DMS53 (cell line): ENCODE measurements around the gene KMT2E.
A peak's percentile ranks its signal among the peaks of the same experiment; 100 is the strongest.
"Not testable (repeated sequence)": the region's sequence is repeated elsewhere in the genome, so short reads cannot be mapped to it uniquely, and the experiment has no call there.

Experiments
- DNase-seq: peaks from one replicate; lab custom pipeline; 2025; lab: John Stamatoyannopoulos, UW

KMT2E gene

GRCh38 chr7:104983578-104984539, 30.1 kb upstream of the KMT2E start:
- DNase-seq, result peak; percentile 97

GRCh38 chr7:104984585-104985258, 29.3 kb upstream of the KMT2E start:
- DNase-seq, result peak; percentile 60

GRCh38 chr7:104985259-104985617, 28.8 kb upstream of the KMT2E start:
- peak; percentile 44 for DNase-seq

DNA sequence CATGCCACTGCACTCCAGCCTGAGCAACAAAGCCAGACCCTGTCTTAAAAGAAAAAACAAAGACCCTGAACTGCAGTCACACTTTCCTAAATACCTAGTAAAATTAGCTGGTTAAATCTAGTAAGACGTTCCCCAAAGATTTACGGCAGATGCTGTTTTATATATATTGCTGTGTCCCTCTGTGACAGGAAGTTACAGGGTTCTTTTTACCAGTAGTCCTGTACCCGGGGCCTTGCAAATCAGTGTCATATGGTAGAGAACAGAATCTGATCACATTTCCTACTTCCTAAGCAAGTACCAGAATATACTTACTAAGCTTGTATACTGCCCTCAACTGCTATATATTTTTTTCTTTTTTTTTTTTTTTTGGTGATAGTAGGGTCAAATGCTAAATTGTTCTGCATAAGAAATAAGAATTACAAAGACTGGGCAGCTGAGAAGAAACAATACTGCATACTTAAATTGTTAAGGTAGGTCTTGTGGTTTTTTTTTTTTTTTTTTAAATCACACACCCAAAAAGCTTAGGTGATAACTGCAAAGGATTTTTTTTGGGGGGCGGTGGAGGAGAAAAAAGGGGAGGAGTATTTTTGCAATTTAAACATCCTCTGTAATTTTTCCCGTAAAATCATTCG, 27.3 kb upstream of the KMT2E start:
- peak; percentile 17 for DNase-seq

- not testable (repeated sequence) for DNase-seq
Observed at GRCh38 chr7:104987403-104987802, 26.6 kb upstream of the KMT2E start.

DNA sequence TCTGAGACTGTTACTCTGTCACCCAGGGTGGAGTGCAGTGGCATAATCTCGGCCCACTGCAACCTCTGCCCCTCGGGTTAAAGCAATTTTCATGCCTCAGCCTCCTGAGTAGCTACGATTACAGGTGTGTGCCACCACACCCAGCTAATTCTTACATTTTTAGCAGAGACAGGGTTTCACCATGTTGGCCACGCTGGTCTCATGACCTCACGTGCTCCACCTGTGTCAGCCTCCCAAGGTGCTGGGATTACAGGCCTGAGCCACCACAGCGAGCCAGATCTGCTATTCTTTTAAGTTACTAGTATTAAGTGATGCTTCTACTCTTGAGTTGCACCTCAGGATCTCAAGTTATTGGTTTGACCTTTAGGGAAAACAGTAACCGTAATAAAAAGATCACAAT, 23.0 kb upstream of the KMT2E start:
- no peak for DNase-seq

GRCh38 chr7:104992306-104992705, 21.7 kb upstream of the KMT2E start:
- DNase-seq, result no peak

GRCh38 chr7:104993217-104993862, 20.7 kb upstream of the KMT2E start:
- no peak for DNase-seq

DNA sequence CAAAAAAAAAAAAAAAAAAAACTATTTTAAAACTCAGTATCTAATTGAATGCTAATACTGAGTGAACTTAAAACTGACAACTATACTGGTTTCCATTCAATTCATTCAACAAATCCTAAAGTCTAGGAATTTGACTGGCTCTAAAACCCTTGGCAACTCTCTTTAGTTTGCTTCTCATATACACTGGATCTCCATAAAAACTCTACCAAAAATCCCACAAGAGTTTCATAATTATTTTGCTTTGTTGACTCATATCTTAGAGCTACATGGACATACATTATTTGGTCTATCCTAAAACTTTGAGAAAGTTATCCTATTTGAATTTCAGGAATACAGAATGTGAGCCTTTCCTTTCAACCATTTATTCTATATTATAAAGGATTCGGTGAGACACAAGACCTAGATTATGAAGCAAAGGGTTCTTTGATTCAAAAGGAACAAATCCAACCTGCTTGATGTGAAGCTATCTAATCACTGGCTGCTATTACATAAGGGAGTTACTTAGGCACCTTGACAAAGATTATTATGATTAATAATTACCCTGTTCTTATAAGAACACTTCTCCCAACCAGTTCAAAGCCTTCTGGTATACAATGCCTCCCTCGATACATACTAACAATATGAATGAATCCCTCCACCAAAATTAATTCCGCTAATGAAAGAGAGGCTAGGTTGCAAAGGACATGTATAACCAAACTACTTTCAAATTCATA, 15.8 kb upstream of the KMT2E start:
- DNase-seq, result no peak

DNA sequence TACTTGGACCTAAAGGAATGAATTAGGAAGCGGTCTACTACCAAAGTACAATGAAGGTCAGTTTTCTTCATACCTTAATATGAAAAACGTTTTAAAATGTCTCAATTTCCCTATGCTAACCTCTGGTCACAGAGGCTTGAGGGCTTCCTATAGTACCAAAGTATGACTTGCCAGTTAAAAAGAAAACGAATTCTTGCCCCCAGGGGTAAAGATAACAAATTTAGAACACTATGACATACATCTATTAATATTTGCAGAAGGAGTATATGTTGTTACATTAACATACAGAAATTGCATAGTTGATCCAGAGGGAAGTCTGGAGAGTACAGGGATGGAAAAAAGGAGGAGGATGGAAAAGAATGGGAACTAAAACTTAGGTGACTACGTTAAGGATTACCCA, 13.8 kb upstream of the KMT2E start:
- DNase-seq, result no peak

DNA sequence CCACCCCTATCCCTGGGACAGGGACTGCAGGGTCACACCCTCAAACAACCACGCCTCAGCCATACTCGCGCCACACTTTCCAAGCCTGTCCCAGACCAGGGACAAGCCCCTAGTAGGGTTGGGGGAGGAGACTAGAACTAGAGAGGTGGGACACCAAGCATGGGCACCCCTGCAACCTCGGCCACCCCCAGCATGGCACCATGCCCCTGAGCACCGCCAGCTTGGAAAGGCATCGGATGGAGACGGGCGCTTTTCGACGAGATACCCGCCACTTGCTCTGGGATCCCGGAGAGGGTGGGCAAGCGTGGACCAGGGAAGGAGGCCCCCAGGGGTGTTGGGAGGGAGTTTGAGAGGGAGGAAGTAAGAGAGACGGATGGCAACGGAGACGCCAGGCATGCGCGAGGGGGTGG, 13.1 kb upstream of the KMT2E start:
- DNase-seq, result no peak

DNA sequence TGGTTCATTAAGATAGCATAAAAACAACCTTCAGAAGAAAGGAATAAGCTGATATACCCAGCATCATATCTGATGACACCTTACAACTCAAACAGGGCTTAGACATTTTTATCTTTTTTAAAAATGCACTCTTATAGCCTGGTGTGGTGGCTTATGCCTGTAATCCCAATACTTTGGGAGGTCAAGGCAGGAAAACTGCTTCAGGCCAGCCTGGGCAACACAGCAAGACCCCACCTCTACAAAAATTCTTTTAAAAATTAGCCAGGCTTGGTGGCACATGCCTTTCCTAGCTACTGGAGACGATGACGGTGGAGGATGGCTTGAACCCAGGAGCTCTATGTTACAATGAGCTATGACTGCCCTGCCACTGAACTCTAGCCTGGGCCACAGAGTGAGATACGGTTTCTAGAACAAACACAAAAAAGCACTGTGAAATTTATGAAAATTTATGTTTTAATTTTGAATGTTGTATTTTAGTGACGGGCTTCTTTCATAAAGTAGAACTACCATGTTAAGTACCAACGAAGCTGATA, 12.3 kb upstream of the KMT2E start:
- no peak for DNase-seq

- DNase-seq, result peak; percentile 32
Observed at GRCh38 chr7:105003275-105003674, 10.7 kb upstream of the KMT2E start.

- DNase-seq, result no peak
Observed at GRCh38 chr7:105003872-105004510, 10.0 kb upstream of the KMT2E start.

DNA sequence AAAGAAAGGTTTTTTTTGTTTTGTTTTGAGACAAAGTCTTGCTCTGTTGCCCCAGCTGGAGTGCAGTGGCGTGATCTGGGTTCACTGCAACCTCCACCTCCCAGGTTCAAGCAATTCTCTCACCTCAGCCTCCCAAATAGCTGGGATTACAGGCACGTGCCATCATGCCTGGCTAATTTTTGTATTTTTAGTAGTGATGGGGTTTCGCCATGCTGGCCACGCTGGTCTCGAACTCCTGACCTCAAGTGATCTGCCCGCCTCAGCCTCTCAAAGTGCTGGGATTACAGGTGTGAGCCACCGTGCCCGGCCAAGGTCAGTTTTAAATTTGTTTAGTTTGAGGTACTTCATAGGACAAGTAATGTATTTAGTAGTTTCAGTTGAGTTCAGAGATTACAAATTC, 9.0 kb upstream of the KMT2E start:
- DNase-seq, result not testable (repeated sequence)

DNA sequence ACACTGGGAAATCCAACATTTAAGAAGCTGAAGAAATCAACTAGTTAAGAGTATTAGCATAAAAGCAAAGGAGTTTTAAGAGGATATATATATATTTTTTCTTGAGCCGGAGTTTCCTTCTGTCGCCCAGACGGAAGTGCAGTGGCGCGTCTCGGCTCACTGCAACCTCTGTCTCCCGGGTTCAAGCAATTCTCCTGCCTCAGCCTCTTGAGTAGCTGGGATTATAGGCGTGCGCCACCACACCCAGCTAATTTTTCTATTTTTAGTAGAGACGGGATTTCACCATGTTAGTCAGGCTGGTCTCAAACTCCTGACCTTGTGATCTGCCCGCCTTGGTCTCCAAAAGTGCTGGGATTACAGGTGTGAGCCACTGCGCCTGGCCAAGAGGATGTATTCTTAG, 8.5 kb upstream of the KMT2E start:
- DNase-seq, result not testable (repeated sequence)

GRCh38 chr7:105006367-105007136, 7.5 kb upstream of the KMT2E start:
- DNase-seq, result peak; percentile 50

DNA sequence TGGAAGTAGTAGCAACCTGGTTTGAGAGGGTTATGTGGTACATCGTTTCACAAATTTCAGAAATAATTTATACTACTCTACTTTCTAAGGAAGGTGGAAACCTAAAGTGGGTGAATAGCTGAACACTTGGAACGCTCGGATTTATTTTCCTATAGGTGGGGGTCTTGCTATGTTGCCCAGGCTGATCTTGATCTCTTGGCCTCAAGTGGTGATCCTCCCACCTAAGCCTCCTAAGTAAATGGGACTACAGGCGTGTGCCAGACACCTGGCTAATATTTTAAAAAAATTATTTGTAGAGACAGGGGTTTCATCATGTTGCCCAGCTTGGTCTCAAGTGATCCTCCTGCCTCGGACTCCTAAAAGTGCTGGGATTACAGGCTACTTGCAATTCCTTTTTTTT, 6.7 kb upstream of the KMT2E start:
- DNase-seq, result no peak

DNA sequence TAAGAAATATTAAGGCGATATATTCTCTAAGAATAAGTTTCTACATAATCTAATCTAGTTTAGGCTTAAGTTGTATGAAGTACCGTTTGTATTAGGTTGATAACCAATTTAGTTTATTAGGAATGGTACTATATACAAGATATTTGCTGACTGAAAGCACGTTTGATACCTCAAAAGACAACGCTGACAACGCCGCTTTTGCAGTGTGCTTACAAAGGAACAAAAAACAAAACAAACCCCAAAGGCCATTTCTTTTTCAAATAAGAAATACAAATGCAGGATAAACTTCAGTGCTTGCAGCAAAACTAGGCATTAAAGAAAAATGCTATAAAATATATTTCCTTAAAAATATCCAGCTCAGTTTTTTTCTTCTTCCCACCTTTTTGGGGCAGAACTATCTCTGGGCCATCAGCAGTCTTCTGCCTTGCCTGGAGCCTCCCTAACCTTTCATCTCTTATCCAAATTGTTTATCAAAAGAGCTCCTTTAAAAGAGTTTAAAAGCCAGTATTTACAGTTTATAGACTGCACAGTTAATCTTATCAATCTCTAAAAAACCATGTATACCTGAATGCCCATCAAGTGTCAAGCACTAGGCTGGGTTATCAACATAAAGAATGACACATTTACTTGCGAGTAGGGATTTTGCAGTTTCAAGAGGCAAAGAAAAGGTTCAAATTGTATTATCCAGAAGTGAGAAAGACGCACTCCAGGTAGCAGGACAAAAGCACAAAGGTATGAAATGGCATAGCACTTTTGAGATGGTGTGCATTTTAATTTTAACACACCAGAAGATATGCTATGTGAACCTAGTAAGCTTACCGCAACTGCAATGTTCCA, 4.1 kb upstream of the KMT2E start:
- no peak for DNase-seq
